PC-3 (cell line): ENCODE measurements around the gene ACAP2.

ENCODE experiments used
- EZH2 ChIP-seq: fragments of 300-600 bp; sonication (generic); IDR thresholded peaks from one replicate; pipeline ENCODE4 v1.6.1; 2017; ENCODE audit warnings: antibody characterized with exemption, mild to moderate bottlenecking, low read length; ENCODE audit not compliant: unreplicated experiment
- EZH2phosphoT487 ChIP-seq: fragments of 300-600 bp; sonication (generic); IDR thresholded peaks from 2 replicates; pipeline ENCODE4 v1.6.1; 2018; ENCODE audit warnings: mild to moderate bottlenecking, antibody characterized with exemption, low read length, borderline replicate concordance
- TF ChIP-seq, protein P1 (sequence below): fragments of 300-600 bp; sonication (generic); conservative IDR thresholded peaks from 2 replicates; pipeline ENCODE4 v1.5.1; 2017; ENCODE audit warnings: antibody characterized with exemption, low read depth, mild to moderate bottlenecking, low read length

- TF ChIP-seq, protein P1, sequence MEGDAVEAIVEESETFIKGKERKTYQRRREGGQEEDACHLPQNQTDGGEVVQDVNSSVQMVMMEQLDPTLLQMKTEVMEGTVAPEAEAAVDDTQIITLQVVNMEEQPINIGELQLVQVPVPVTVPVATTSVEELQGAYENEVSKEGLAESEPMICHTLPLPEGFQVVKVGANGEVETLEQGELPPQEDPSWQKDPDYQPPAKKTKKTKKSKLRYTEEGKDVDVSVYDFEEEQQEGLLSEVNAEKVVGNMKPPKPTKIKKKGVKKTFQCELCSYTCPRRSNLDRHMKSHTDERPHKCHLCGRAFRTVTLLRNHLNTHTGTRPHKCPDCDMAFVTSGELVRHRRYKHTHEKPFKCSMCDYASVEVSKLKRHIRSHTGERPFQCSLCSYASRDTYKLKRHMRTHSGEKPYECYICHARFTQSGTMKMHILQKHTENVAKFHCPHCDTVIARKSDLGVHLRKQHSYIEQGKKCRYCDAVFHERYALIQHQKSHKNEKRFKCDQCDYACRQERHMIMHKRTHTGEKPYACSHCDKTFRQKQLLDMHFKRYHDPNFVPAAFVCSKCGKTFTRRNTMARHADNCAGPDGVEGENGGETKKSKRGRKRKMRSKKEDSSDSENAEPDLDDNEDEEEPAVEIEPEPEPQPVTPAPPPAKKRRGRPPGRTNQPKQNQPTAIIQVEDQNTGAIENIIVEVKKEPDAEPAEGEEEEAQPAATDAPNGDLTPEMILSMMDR: no peak
- TF ChIP-seq EZH2: no peak
- TF ChIP-seq EZH2phosphoT487: no peak
Observed at GRCh38 chr3:195397524-195397923, 45.3 kb downstream of the ACAP2 start.
